DND-41 (cell line): ENCODE measurements around the gene GFI1B.
"Not testable (repeated sequence)": the region's sequence is repeated elsewhere in the genome, so short reads cannot be mapped to it uniquely, and the experiment has no call there.

Source experiments
- ATAC-seq: fragments of 200-7000 bp; cut with Tn5 transposase; 3 replicates; pipeline ENCODE4 v1.9.1; 2021; ENCODE audit warnings: low read depth; ENCODE audit not compliant: insufficient read depth
- DNase-seq: peaks from one replicate; pipeline ENCODE4 v3.0.0-alpha.2; 2020
- H2AFZ ChIP-seq: 2 replicates; pipeline ENCODE4 v1.6.0; 2012; ENCODE audit warnings: low read depth, low read length
- H3K27ac ChIP-seq: 2 replicates; pipeline ENCODE4 v1.5.1; 2012; ENCODE audit warnings: low read length, inconsistent platforms
- H3K27me3 ChIP-seq: fragments of 200-600 bp; sonication (generic); 2 replicates; pipeline ENCODE4 v1.6.0; 2012; ENCODE audit warnings: low read length, mild to moderate bottlenecking, inconsistent platforms; ENCODE audit not compliant: insufficient read depth, poor library complexity
- H3K36me3 ChIP-seq: 2 replicates; pipeline ENCODE4 v1.5.1; 2012; ENCODE audit warnings: low read length, inconsistent platforms; ENCODE audit not compliant: insufficient read depth
- H3K4me1 ChIP-seq: 2 replicates; pipeline ENCODE4 v1.5.1; 2012; ENCODE audit warnings: mild to moderate bottlenecking, low read length; ENCODE audit not compliant: insufficient read depth
- H3K4me2 ChIP-seq: 2 replicates; pipeline ENCODE4 v1.6.0; 2012; ENCODE audit warnings: mild to moderate bottlenecking, moderate library complexity, low read length, inconsistent platforms; ENCODE audit not compliant: insufficient read depth
- H3K4me3 ChIP-seq, 2 experiments: fragments of 200-600 bp in 1 of 2; shearing (Covaris generic) in 1 of 2; 2 replicates each; pipeline ENCODE4 v1.5.1; 2012 to 2016; ENCODE audit warnings: inconsistent platforms in 2 of 2, low read length in 2 of 2, mild to moderate bottlenecking in 2 of 2, low read depth in 1 of 2, moderate library complexity in 1 of 2
- H3K79me2 ChIP-seq: 2 replicates; pipeline ENCODE4 v1.6.0; 2012; ENCODE audit warnings: low read length, inconsistent platforms; ENCODE audit not compliant: insufficient read depth
- H3K9ac ChIP-seq: 2 replicates; pipeline ENCODE4 v1.6.0; 2012; ENCODE audit warnings: low read depth, mild to moderate bottlenecking, inconsistent platforms, low read length, moderate library complexity
- H3K9me3 ChIP-seq: 2 replicates; pipeline ENCODE4 v1.5.1; 2012; ENCODE audit warnings: low read length, moderate library complexity, mild to moderate bottlenecking, inconsistent platforms; ENCODE audit not compliant: insufficient read depth, severe bottlenecking
- H4K20me1 ChIP-seq: 2 replicates; pipeline ENCODE4 v1.6.0; 2012; ENCODE audit warnings: low read length; ENCODE audit not compliant: insufficient read depth
- EZH2 ChIP-seq: IDR thresholded peaks from 3 replicates; pipeline ENCODE4 v1.6.1; 2012; ENCODE audit warnings: borderline replicate concordance, low read depth, mild to moderate bottlenecking, moderate library complexity, low read length, inconsistent platforms; ENCODE audit not compliant: severe bottlenecking
- TF ChIP-seq, protein P1 (sequence below): IDR thresholded peaks from 2 replicates; pipeline ENCODE4 v1.5.1; 2012; ENCODE audit warnings: borderline replicate concordance, low read length, moderate library complexity, mild to moderate bottlenecking; ENCODE audit not compliant: poor library complexity, severe bottlenecking; ENCODE audit errors: extremely low read depth

The GFI1B gene

DNA sequence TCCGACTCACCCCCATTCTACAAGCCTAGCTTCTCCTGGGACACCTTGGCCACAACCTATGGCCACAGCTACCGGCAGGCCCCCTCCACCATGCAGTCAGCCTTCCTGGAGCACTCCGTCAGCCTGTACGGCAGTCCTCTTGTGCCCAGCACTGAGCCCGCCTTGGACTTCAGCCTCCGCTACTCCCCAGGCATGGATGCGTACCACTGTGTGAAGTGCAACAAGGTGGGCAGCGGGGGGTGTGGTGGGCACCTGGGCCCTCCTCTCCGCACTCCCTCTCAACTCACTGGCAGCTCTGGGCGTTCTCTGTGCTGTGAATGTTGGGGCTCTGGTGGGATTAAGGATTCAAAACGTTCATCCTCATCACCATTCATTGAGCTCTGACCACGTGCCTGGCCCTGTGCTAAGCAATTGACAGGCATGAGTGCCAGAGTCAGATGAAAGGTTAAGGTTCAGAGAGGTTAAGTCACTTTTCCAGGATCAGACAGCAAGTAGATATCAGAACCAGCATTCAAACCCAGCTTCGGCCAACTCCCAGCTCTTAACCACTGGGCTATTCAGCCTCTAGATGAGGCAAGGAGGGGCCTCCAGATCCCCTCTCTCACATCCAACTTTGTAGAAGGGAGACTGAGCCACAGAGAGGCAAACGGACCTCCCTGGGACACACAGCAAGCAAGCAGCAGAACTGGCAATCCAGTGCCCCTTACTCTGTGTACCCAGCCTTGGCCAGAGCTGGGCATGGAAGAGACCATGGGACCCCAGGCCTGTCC is 9.9 kb downstream of the GFI1B start:
- Histone ChIP-seq H3K9ac (no peak overlapping the region), H3K9me3 (no peaks in the 10 kb centered on the region), H2AFZ (no peak overlapping the region), H4K20me1 (no peaks in the 10 kb centered on the region; the same call in 1 of the 2 replicates), H3K27me3 (peaks cover 4% of the 10 kb centered on the region), H3K36me3 (no peaks in the 10 kb centered on the region), H3K79me2 (no peaks in the 10 kb centered on the region), H3K4me1 (no peaks in the 10 kb centered on the region), H3K27ac (no peak overlapping the region), H3K4me3 (no peak overlapping the region), H3K4me2 (no peak overlapping the region)
- no peak for ATAC-seq
- TF ChIP-seq, protein P1, sequence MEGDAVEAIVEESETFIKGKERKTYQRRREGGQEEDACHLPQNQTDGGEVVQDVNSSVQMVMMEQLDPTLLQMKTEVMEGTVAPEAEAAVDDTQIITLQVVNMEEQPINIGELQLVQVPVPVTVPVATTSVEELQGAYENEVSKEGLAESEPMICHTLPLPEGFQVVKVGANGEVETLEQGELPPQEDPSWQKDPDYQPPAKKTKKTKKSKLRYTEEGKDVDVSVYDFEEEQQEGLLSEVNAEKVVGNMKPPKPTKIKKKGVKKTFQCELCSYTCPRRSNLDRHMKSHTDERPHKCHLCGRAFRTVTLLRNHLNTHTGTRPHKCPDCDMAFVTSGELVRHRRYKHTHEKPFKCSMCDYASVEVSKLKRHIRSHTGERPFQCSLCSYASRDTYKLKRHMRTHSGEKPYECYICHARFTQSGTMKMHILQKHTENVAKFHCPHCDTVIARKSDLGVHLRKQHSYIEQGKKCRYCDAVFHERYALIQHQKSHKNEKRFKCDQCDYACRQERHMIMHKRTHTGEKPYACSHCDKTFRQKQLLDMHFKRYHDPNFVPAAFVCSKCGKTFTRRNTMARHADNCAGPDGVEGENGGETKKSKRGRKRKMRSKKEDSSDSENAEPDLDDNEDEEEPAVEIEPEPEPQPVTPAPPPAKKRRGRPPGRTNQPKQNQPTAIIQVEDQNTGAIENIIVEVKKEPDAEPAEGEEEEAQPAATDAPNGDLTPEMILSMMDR = no peak
- no peak for TF ChIP-seq EZH2
- no peak for DNase-seq

DNA sequence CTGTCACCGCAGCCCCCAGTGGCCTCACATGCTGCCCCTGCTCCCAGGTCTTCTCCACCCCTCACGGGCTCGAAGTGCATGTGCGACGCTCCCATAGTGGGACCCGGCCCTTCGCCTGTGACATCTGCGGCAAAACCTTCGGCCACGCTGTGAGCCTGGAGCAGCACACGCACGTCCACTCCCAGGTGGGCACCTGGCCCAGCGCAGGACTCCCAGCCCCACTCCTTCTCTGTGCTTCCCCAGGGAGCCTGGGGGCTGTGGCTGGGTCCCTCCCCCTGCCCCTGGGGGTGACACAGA is 10.5 kb downstream of the GFI1B start:
- H2AFZ ChIP-seq = no peak overlapping the region
- H3K9me3 ChIP-seq = no peaks in the 10 kb centered on the region
- H3K4me2 ChIP-seq = no peak overlapping the region
- DNase-seq (no peak), ATAC-seq (no peak)
- no peak overlapping the region for H3K27ac ChIP-seq
- H3K4me1 ChIP-seq = no peaks in the 10 kb centered on the region
- no peak for TF ChIP-seq EZH2
- TF ChIP-seq, protein P1 = no peak
- no peaks in the 10 kb centered on the region for H3K27me3 ChIP-seq
- H3K79me2 ChIP-seq = no peaks in the 10 kb centered on the region
- H4K20me1 ChIP-seq = no peaks in the 10 kb centered on the region; the same call in 1 of the 2 replicates
- H3K4me3 ChIP-seq = no peak overlapping the region
- no peaks in the 10 kb centered on the region for H3K36me3 ChIP-seq
- no peak overlapping the region for H3K9ac ChIP-seq

DNA sequence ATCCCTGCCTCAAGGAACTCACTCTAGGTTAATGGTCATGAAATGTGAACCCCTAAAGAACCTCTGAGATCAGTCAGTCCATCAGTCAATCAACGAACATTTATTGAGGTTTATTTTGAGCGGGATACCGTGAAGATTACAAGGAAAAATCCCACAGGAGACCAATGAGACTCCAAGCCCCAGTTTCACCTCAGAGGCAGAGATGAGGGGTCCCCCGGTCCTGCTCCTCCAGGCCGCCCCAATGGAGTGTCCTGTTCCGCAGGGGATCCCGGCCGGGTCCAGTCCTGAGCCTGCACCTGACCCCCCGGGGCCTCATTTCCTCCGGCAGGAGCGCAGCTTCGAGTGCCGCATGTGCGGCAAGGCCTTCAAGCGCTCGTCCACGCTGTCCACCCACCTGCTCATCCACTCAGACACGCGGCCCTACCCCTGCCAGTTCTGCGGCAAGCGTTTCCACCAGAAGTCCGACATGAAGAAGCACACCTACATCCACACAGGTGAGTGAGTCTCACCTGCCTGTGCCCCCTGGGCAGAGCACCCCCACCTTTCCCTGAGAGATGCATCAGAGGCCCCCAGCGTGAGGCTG is 11.0 kb downstream of the GFI1B start:
- no peak for DNase-seq
- Histone ChIP-seq H3K9ac (no peak overlapping the region), H3K4me1 (no peaks in the 10 kb centered on the region), H3K36me3 (no peaks in the 10 kb centered on the region), H3K4me2 (no peak overlapping the region), H2AFZ (no peak overlapping the region), H4K20me1 (no peaks in the 10 kb centered on the region; the same call in 1 of the 2 replicates), H3K4me3 (no peak overlapping the region), H3K79me2 (no peaks in the 10 kb centered on the region), H3K9me3 (no peaks in the 10 kb centered on the region), H3K27me3 (peaks cover 2% of the 10 kb centered on the region), H3K27ac (no peak overlapping the region)
- TF ChIP-seq, protein P1 = no peak
- no peak for TF ChIP-seq EZH2
- ATAC-seq = no peak

DNA sequence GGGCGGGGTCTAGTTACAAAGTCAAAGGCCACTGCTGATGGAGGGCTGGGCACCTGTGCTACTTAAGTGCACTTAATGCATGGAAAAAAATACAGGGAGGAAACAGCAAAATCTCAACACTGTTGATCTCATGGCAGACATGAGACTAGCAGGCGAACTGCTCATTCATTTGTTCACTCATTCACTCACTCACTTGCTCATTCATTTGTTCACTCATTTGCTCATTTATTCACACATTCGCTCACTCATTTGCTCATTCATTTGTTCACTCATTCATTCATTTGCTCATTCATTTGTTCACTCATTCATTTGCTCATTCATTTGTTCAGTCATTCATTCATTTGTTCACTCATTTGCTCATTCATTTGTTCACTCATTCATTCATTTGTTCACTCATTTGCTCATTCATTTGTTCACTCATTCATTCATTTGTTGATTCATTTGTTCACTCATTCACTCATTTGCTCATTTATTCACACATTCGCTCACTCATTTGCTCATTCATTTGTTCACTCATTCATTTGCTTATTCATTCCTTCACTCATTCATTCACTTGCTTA is 11.6 kb downstream of the GFI1B start:
- not testable (repeated sequence) for H3K4me3 ChIP-seq, H3K9me3 ChIP-seq, DNase-seq, H3K27ac ChIP-seq, ATAC-seq, H3K36me3 ChIP-seq, H3K4me1 ChIP-seq, H3K79me2 ChIP-seq, H2AFZ ChIP-seq, H4K20me1 ChIP-seq, H3K4me2 ChIP-seq, H3K9ac ChIP-seq, H3K27me3 ChIP-seq
